WTC11 (cell line): ENCODE results near the gene LEUTX.

Experiments
- CTCF ChIP-seq: fragments of 200-600 bp; IDR thresholded peaks from 2 replicates; pipeline ENCODE4 v1.8.0; 2022; ENCODE audit warnings: antibody characterized with exemption
- E2F1 ChIP-seq: sonication (generic); formaldehyde crosslinking; IDR thresholded peaks from 2 replicates; pipeline ENCODE4 v1.8.0; 2022; ENCODE audit warnings: mild to moderate bottlenecking, missing genetic modification reagents
- ESRRA ChIP-seq: sonication (generic); formaldehyde crosslinking; IDR thresholded peaks from 2 replicates; pipeline ENCODE4 v1.8.1; 2022; ENCODE audit warnings: mild to moderate bottlenecking, missing genetic modification reagents, borderline replicate concordance
- ETV6 ChIP-seq: sonication (generic); formaldehyde crosslinking; IDR thresholded peaks from 2 replicates; pipeline ENCODE4 v1.8.1; 2022; ENCODE audit warnings: mild to moderate bottlenecking, missing genetic modification reagents
- NR2C2 ChIP-seq: sonication (generic); formaldehyde crosslinking; IDR thresholded peaks from 2 replicates; pipeline ENCODE4 v1.8.0; 2022; ENCODE audit warnings: mild to moderate bottlenecking, missing genetic modification reagents
- SMAD4 ChIP-seq: sonication (generic); formaldehyde crosslinking; IDR thresholded peaks from 2 replicates; pipeline ENCODE4 v1.8.0; 2022; ENCODE audit warnings: mild to moderate bottlenecking, missing genetic modification reagents
- ZNF396 ChIP-seq: fragments of 250-450 bp; sonication (Bioruptor Pico); IDR thresholded peaks from 2 replicates; pipeline ENCODE4 v1.8.0; 2021; ENCODE audit warnings: mild to moderate bottlenecking, moderate library complexity, borderline replicate concordance

GRCh38 chr19:39813264-39813993 lies 34.8 kb downstream of the LEUTX start:
- no peak for TF ChIP-seq ZNF396
- TF ChIP-seq ESRRA = no peak
- TF ChIP-seq NR2C2 (CRISPR knock-in tag) = no peak
- TF ChIP-seq SMAD4 (CRISPR knock-in tag) = no peak
- TF ChIP-seq CTCF = no peak
- no peak for TF ChIP-seq E2F1 (CRISPR knock-in tag)
- no peak for TF ChIP-seq ETV6 (CRISPR knock-in tag)
